Measurements from ENCODE around the gene RBFOX1. TPM values are rescaled to one million over a fixed set of nuclear protein-coding genes. Genes with fewer than 3 reads are reported as not detected.

RBFOX1 gene
- total and polyA plus RNA-seq, 4 experiments from 2014 or later = not detected

DNA sequence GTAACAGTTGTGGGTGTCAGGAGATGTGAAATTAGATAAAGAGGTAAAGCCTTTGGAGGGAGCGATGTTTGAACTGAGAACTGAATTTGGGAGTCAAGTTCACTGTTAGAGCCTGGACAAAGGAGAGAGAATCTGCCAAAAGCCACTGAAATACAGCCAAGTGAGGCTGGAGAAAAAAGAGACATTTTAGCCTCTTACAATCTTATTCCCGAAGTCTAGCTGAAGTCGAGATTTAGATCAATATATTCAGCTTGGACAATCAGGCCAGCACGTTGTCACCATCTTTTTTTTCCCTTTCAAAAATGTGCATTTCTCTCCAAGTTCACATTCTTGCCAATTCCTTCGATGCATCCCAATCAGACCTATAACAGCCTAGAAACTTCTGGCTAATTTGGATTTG is 312.2 kb downstream of the RBFOX1 start:
- Histone ChIP-seq H3K36me3 (ENCODE audit: insufficient read depth, low read length) (no peaks in the 10 kb centered on the region), H3K4me1 (ENCODE audit: insufficient read depth, low read length) (no peaks in the 10 kb centered on the region), H3K4me3 (ENCODE audit: low read length in 2 of 2) (no peak overlapping the region), H3K27me3 (ENCODE audit: insufficient read depth, low read length) (no peaks in the 10 kb centered on the region), H3K9me3 (ENCODE audit: control insufficient read depth in 1 of 2, low read length in 2 of 2) (no peaks in the 10 kb centered on the region), H3K27ac (ENCODE audit: low read depth, low read length) (no peak overlapping the region)
- Mint-ChIP-seq H3K4me3 (no peak overlapping the region), H3K27ac (no peak overlapping the region), H3K36me3 (no peaks in the 10 kb centered on the region), H3K27me3 (no peaks in the 10 kb centered on the region), H3K9me3 (peaks cover 3 to 34% (median 12%) of the 10 kb centered on the region in 8 donors), H3K4me1 (no peaks in the 10 kb centered on the region)
- ChIA-PET CTCF (ENCODE audit: partially characterized antibody) (no interaction called here), POLR2A (ENCODE audit: partially characterized antibody) (no interaction called here)
- intact Hi-C loops (cut with micrococcal nuclease) = no loop called here
- DNase-seq = no peak

DNA sequence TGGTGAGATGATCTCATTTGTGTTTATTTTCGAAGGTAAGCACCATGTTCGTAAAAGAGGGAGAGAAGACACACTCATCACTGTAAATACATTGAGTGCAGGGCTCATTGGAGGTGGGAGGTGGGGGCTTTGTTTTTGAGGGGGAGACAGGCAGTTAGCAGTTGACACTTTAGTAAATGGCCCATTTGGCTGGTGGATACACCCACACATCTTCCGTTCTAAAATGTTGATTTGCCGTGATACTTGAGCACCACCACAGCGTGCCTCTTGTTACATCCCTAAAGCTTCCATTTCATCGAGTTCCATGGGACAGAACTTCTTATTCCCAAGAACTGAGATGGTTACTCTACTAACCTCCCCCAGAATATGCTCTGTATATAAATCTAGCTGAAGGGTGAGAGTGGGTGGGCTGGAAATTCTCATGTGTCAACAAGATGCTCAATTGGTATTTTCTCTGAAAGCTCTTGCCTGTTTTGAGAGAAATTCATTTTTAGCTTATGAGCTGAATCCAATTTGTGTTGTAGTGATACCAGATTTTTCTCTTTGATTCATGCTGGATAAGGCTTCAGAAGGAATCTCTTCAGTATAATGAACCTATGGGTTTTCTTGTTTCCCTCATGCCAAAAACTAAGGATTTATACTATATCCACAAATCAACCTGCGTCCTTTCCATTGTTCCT is 314.3 kb downstream of the RBFOX1 start:
- H3K4me1 Mint-ChIP-seq = no peaks in the 10 kb centered on the region
- H3K27me3 Mint-ChIP-seq = no peaks in the 10 kb centered on the region
- no peaks in the 10 kb centered on the region for H3K9me3 ChIP-seq (ENCODE audit: control insufficient read depth in 1 of 2, low read length in 2 of 2)
- H3K36me3 Mint-ChIP-seq = no peaks in the 10 kb centered on the region
- no peak for DNase-seq
- no peak overlapping the region for H3K4me3 ChIP-seq (ENCODE audit: low read length in 2 of 2)
- CTCF ChIA-PET (ENCODE audit: partially characterized antibody) = no interaction called here
- peaks cover 3 to 34% (median 18%) of the 10 kb centered on the region in 8 donors for H3K9me3 Mint-ChIP-seq
- POLR2A ChIA-PET (ENCODE audit: partially characterized antibody) = no interaction called here
- no peaks in the 10 kb centered on the region for H3K4me1 ChIP-seq (ENCODE audit: insufficient read depth, low read length)
- H3K27me3 ChIP-seq (ENCODE audit: insufficient read depth, low read length) = no peaks in the 10 kb centered on the region
- intact Hi-C loops (cut with micrococcal nuclease) = no loop called here
- no peak overlapping the region for H3K4me3 Mint-ChIP-seq
- no peaks in the 10 kb centered on the region for H3K36me3 ChIP-seq (ENCODE audit: insufficient read depth, low read length)
- H3K27ac Mint-ChIP-seq = no peak overlapping the region
- H3K27ac ChIP-seq (ENCODE audit: low read depth, low read length) = no peak overlapping the region

DNA sequence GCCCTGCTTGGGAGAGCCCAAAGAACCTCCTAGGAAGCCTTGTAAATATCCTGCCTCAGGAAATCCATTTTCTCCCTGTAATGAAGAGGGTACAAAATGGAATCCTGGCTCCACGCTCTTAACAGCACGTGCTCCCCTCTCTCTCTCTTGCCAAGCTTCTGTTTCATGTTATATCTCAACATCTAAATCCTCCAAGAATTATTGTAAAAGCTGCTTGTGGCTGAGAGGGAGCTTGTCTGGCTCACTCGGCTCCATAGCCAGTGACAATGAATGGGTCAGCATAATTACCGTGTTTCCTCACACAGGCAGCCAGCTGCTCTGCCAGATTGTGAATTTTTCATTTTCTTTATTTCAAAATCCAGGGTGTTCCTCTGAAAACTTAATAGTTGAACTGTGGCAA is 317.8 kb downstream of the RBFOX1 start:
- Histone ChIP-seq H3K4me1 (ENCODE audit: insufficient read depth, low read length) (no peaks in the 10 kb centered on the region), H3K4me3 (ENCODE audit: low read length in 2 of 2) (no peak overlapping the region), H3K27ac (ENCODE audit: low read depth, low read length) (no peak overlapping the region), H3K27me3 (ENCODE audit: insufficient read depth, low read length) (no peaks in the 10 kb centered on the region), H3K36me3 (ENCODE audit: insufficient read depth, low read length) (no peaks in the 10 kb centered on the region), H3K9me3 (ENCODE audit: control insufficient read depth in 1 of 2, low read length in 2 of 2) (no peaks in the 10 kb centered on the region)
- no peaks in the 10 kb centered on the region for H3K27me3 Mint-ChIP-seq
- ChIA-PET CTCF (ENCODE audit: partially characterized antibody) (no interaction called here), POLR2A (ENCODE audit: partially characterized antibody) (no interaction called here)
- H3K4me3 Mint-ChIP-seq = no peak overlapping the region
- H3K27ac Mint-ChIP-seq = no peak overlapping the region
- intact Hi-C loops (cut with micrococcal nuclease) = no loop called here
- DNase-seq = no peak
- no peaks in the 10 kb centered on the region for H3K36me3 Mint-ChIP-seq
- H3K4me1 Mint-ChIP-seq = no peaks in the 10 kb centered on the region
- peaks cover 3 to 38% (median 19%) of the 10 kb centered on the region in 8 donors for H3K9me3 Mint-ChIP-seq

- Mint-ChIP-seq H3K4me1 (no peaks in the 10 kb centered on the region), H3K36me3 (no peaks in the 10 kb centered on the region), H3K9me3 (peaks cover 0 to 35% (median 16%) of the 10 kb centered on the region in 8 donors), H3K4me3 (no peak overlapping the region), H3K27ac (no peak overlapping the region), H3K27me3 (no peaks in the 10 kb centered on the region)
- Histone ChIP-seq H3K4me3 (ENCODE audit: low read length in 2 of 2) (no peak overlapping the region), H3K4me1 (ENCODE audit: insufficient read depth, low read length) (no peaks in the 10 kb centered on the region), H3K36me3 (ENCODE audit: insufficient read depth, low read length) (no peaks in the 10 kb centered on the region), H3K27ac (ENCODE audit: low read depth, low read length) (no peak overlapping the region), H3K27me3 (ENCODE audit: insufficient read depth, low read length) (no peaks in the 10 kb centered on the region), H3K9me3 (ENCODE audit: control insufficient read depth in 1 of 2, low read length in 2 of 2) (no peaks in the 10 kb centered on the region)
- intact Hi-C loops (cut with micrococcal nuclease) = no loop called here
- no peak for DNase-seq
- CTCF ChIA-PET (ENCODE audit: partially characterized antibody) = no interaction called here
- POLR2A ChIA-PET (ENCODE audit: partially characterized antibody) = no interaction called here
These were observed 319.3 kb downstream of the RBFOX1 start for GRCh38 chr16:7651803-7652570.

- Histone ChIP-seq H3K4me1 (ENCODE audit: insufficient read depth, low read length) (no peaks in the 10 kb centered on the region), H3K27ac (ENCODE audit: low read depth, low read length) (no peak overlapping the region), H3K9me3 (ENCODE audit: control insufficient read depth in 1 of 2, low read length in 2 of 2) (no peaks in the 10 kb centered on the region), H3K36me3 (ENCODE audit: insufficient read depth, low read length) (no peaks in the 10 kb centered on the region), H3K27me3 (ENCODE audit: insufficient read depth, low read length) (no peaks in the 10 kb centered on the region), H3K4me3 (ENCODE audit: low read length in 2 of 2) (no peak overlapping the region)
- Mint-ChIP-seq H3K4me1 (no peaks in the 10 kb centered on the region), H3K4me3 (no peak overlapping the region), H3K36me3 (no peaks in the 10 kb centered on the region), H3K9me3 (peaks cover 3 to 36% (median 17%) of the 10 kb centered on the region in 8 donors), H3K27me3 (no peaks in the 10 kb centered on the region), H3K27ac (no peak overlapping the region)
- POLR2A ChIA-PET (ENCODE audit: partially characterized antibody) = no interaction called here
- CTCF ChIA-PET (ENCODE audit: partially characterized antibody) = no interaction called here
- intact Hi-C loops (cut with micrococcal nuclease) = no loop called here
- DNase-seq = no peak
These were observed 321.3 kb downstream of the RBFOX1 start for GRCh38 chr16:7653746-7654461.

DNA sequence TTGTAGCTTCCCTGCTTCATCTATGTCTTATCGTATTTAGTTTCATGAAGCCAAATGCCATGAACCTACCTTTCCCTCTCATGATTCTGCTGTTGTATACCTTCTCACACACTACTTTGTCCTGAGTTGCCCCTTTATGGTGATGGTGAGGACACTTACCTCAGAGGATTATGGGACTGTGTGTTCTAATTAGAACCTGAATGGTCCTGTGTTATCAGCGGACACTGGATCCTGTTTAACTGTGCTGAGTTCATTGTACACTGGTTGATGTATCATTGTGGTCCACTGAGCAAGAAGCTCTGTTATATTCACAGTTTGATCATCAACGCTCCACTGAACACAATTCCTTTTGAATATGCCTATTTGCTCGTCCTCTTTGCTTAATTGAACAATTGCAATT is 343.0 kb downstream of the RBFOX1 start:
- POLR2A ChIA-PET (ENCODE audit: partially characterized antibody) = no interaction called here
- H3K27ac Mint-ChIP-seq = no peak overlapping the region
- CTCF ChIA-PET (ENCODE audit: partially characterized antibody) = no interaction called here

GRCh38 chr16:7680296-7680695 is 347.7 kb downstream of the RBFOX1 start:
- Mint-ChIP-seq H3K9me3 (peaks cover 0 to 12% (median 6%) of the 10 kb centered on the region in 8 donors), H3K36me3 (no peaks in the 10 kb centered on the region), H3K4me3 (no peak overlapping the region), H3K27ac (no peak overlapping the region), H3K27me3 (no peaks in the 10 kb centered on the region), H3K4me1 (no peaks in the 10 kb centered on the region)
- H3K36me3 ChIP-seq (ENCODE audit: insufficient read depth, low read length) = no peaks in the 10 kb centered on the region
- no peaks in the 10 kb centered on the region for H3K4me1 ChIP-seq (ENCODE audit: insufficient read depth, low read length)
- no peaks in the 10 kb centered on the region for H3K9me3 ChIP-seq (ENCODE audit: control insufficient read depth in 1 of 2, low read length in 2 of 2)
- CTCF ChIA-PET (ENCODE audit: partially characterized antibody) = no interaction called here
- intact Hi-C loops (cut with micrococcal nuclease) = no loop called here
- H3K27me3 ChIP-seq (ENCODE audit: insufficient read depth, low read length) = no peaks in the 10 kb centered on the region
- DNase-seq = no peak
- POLR2A ChIA-PET (ENCODE audit: partially characterized antibody) = no interaction called here
- no peak overlapping the region for H3K27ac ChIP-seq (ENCODE audit: low read depth, low read length)
- no peak overlapping the region for H3K4me3 ChIP-seq (ENCODE audit: low read length in 2 of 2)

More for the DNA sequence above, 343.0 kb downstream of the RBFOX1 start:
- H3K36me3 ChIP-seq (ENCODE audit: insufficient read depth, low read length) = no peaks in the 10 kb centered on the region
- Mint-ChIP-seq H3K27me3 (no peaks in the 10 kb centered on the region), H3K4me1 (no peaks in the 10 kb centered on the region), H3K9me3 (peaks cover 0 to 18% (median 4%) of the 10 kb centered on the region in 8 donors), H3K36me3 (no peaks in the 10 kb centered on the region), H3K4me3 (no peak overlapping the region)
- no peaks in the 10 kb centered on the region for H3K4me1 ChIP-seq (ENCODE audit: insufficient read depth, low read length)
- H3K9me3 ChIP-seq (ENCODE audit: control insufficient read depth in 1 of 2, low read length in 2 of 2) = no peaks in the 10 kb centered on the region
- H3K4me3 ChIP-seq (ENCODE audit: low read length in 2 of 2) = no peak overlapping the region
- intact Hi-C loops (cut with micrococcal nuclease) = no loop called here
- H3K27ac ChIP-seq (ENCODE audit: low read depth, low read length) = no peak overlapping the region
- no peak for DNase-seq
- no peaks in the 10 kb centered on the region for H3K27me3 ChIP-seq (ENCODE audit: insufficient read depth, low read length)

Measured in CD4-positive, alpha-beta memory T cell (primary cell).